HG03469 (cell line): Measurements from ENCODE around the gene ERCC4.
A peak's percentile ranks its signal among the peaks of the same experiment; 100 is the strongest.

Source experiments
- ATAC-seq: cut with Tn5 transposase; IDR thresholded peaks from one replicate; pipeline ENCODE4 v1.9.1; 2021; ENCODE audit warnings: mild to moderate bottlenecking, moderate library complexity, moderate number of reproducible peaks; ENCODE audit not compliant: unreplicated experiment

The ERCC4 gene

GRCh38 chr16:13945744-13946485, 26.0 kb downstream of the ERCC4 start:
- no peak for ATAC-seq

- no peak for ATAC-seq
These were observed 28.1 kb downstream of the ERCC4 start for GRCh38 chr16:13948086-13948485.

GRCh38 chr16:13950821-13951547, 31.0 kb downstream of the ERCC4 start:
- no peak for ATAC-seq

- no peak for ATAC-seq
These were observed 31.7 kb downstream of the ERCC4 start for GRCh38 chr16:13951611-13952010.

GRCh38 chr16:13953501-13953900, 33.5 kb downstream of the ERCC4 start:
- ATAC-seq: no peak

- ATAC-seq: no peak
These were observed 36.8 kb downstream of the ERCC4 start for GRCh38 chr16:13956635-13957196.

- peak; percentile 40 for ATAC-seq
These were observed 37.5 kb downstream of the ERCC4 start for GRCh38 chr16:13957197-13958078.

- ATAC-seq: no peak
These were observed 38.5 kb downstream of the ERCC4 start for GRCh38 chr16:13958474-13958873.

- no peak for ATAC-seq
These were observed 39.7 kb downstream of the ERCC4 start for GRCh38 chr16:13959626-13960025.

GRCh38 chr16:13961099-13961811, 41.3 kb downstream of the ERCC4 start:
- ATAC-seq: no peak

- ATAC-seq: no peak
These were observed 42.3 kb downstream of the ERCC4 start for GRCh38 chr16:13962232-13962631.

GRCh38 chr16:13968835-13969234, 48.9 kb downstream of the ERCC4 start:
- ATAC-seq: no peak

GRCh38 chr16:13969711-13970110, 49.8 kb downstream of the ERCC4 start:
- no peak for ATAC-seq

GRCh38 chr16:13970708-13971422, 50.9 kb downstream of the ERCC4 start:
- ATAC-seq: no peak

GRCh38 chr16:13973321-13974023, 53.5 kb downstream of the ERCC4 start:
- ATAC-seq: no peak

GRCh38 chr16:13977177-13977576, 57.2 kb downstream of the ERCC4 start:
- ATAC-seq: no peak

- no peak for ATAC-seq
These were observed 62.5 kb downstream of the ERCC4 start for GRCh38 chr16:13982451-13982850.

GRCh38 chr16:13983625-13984024, 63.7 kb downstream of the ERCC4 start:
- ATAC-seq: no peak

GRCh38 chr16:13984794-13985193, 64.8 kb downstream of the ERCC4 start:
- ATAC-seq: no peak
